Measurements from ENCODE around the gene PPP2R5C.
A peak's percentile ranks its signal among the peaks of the same experiment; 100 is the strongest.
"Not testable (repeated sequence)": the region's sequence is repeated elsewhere in the genome, so short reads cannot be mapped to it uniquely, and the experiment has no call there.

PPP2R5C gene

DNA sequence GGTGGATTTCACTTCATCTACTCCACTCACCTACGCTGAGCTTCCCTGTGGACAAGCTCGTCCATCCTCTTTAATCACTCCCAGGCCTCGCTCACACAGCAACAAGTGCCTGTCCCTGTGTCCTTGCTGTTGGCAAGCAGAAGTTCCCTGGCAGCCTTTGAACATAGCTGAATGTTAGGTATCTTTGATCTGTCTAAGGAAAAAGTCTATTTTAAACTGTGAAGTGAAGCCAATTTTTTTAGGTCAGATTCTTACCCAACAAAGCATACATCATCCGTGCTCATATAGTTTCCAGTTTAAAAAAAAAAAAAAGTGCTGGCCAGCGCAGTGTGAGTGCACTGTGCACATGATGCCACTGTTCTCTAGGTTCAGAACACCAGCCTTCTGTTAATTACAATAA is 36.3 kb downstream of the PPP2R5C start:
- no peak for DNase-seq
- no peak overlapping the region for H4K91ac ChIP-seq (ENCODE audit: low read length)
- no peak overlapping the region for H2BK5ac ChIP-seq (ENCODE audit: low read depth, low read length, poor library complexity, severe bottlenecking)
- H2AK5ac ChIP-seq (ENCODE audit: low read length, severe bottlenecking), result no peak overlapping the region
- no peak overlapping the region for H3K18ac ChIP-seq (ENCODE audit: low read depth in 1 of 2, low read length in 2 of 2)
- H2BK12ac ChIP-seq (ENCODE audit: low read length in 2 of 2), result no peak overlapping the region
- H3K79me1 ChIP-seq (replicated peaks; ENCODE audit: low read length, poor library complexity, severe bottlenecking), result peaks cover 12% of the 10 kb centered on the region
- no peak overlapping the region for H3K27ac ChIP-seq (ENCODE audit: low read length, poor library complexity, severe bottlenecking)
- no peaks in the 10 kb centered on the region for H3K9me3 ChIP-seq (ENCODE audit: control insufficient read depth, low read length)
- no peaks in the 10 kb centered on the region for H3K4me1 ChIP-seq (ENCODE audit: control insufficient read depth, insufficient read depth, low read depth, low read length)
- H3K4ac ChIP-seq (ENCODE audit: low read depth in 1 of 2, low read length in 2 of 2), result no peak overlapping the region
- no peak overlapping the region for H4K8ac ChIP-seq (ENCODE audit: low read length)
- no peak overlapping the region for H3K4me3 ChIP-seq (ENCODE audit: insufficient read depth in 1 of 2, low read depth in 1 of 2, low read length in 2 of 2)
- no peak overlapping the region for H3K4me2 ChIP-seq (ENCODE audit: low read length, poor library complexity, severe bottlenecking)
- no peak overlapping the region for H3K14ac ChIP-seq (ENCODE audit: low read length in 2 of 2)
- H2AFZ ChIP-seq (ENCODE audit: low read depth, low read length), result no peak overlapping the region
- no peak overlapping the region for H3K23ac ChIP-seq (ENCODE audit: low read length in 2 of 2)
- no peaks in the 10 kb centered on the region for H3K27me3 ChIP-seq (ENCODE audit: control insufficient read depth in 1 of 2, insufficient read depth in 1 of 2, low read length in 2 of 2)
- no peak overlapping the region for H2BK15ac ChIP-seq (ENCODE audit: low read depth, poor library complexity, severe bottlenecking)
- no peak overlapping the region for H3K9ac ChIP-seq (ENCODE audit: low read length)
- H3K36me3 ChIP-seq (ENCODE audit: control insufficient read depth in 1 of 2, insufficient read depth in 2 of 2, low read depth in 1 of 2, low read length in 2 of 2), result peaks cover 5 to 13% of the 10 kb centered on the region in 2 experiments
- H2BK120ac ChIP-seq (ENCODE audit: low read depth, low read length), result no peak overlapping the region
- 100% methylated on average over 5 of the region's 5 CpGs for WGBS

DNA sequence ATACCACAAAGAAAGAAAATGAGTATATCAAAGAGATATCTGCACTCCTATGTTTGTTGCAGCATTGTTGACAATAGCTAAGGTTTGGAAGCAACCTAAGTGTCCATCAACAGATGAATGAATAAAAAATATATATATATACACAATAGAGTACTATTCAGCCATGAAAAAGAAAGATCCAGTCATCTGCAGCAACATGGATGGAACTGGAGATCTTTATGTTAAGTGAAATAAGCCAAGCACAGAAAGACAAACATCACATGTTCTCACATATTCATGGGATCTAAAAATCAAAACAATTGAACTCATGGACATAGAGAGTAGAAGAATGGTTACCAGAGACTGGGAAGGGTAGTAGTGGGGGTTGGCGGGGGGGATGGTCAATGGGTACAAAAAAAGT is 42.9 kb downstream of the PPP2R5C start:
- not testable (repeated sequence) for DNase-seq; H2AFZ ChIP-seq (ENCODE audit: low read depth, low read length); H3K4ac ChIP-seq (ENCODE audit: low read depth in 1 of 2, low read length in 2 of 2); H3K4me2 ChIP-seq (ENCODE audit: low read length, poor library complexity, severe bottlenecking); H3K79me1 ChIP-seq (replicated peaks; ENCODE audit: low read length, poor library complexity, severe bottlenecking); H3K18ac ChIP-seq (ENCODE audit: low read depth in 1 of 2, low read length in 2 of 2); H3K4me3 ChIP-seq (ENCODE audit: insufficient read depth in 1 of 2, low read depth in 1 of 2, low read length in 2 of 2); H3K23ac ChIP-seq (ENCODE audit: low read length in 2 of 2); H3K27me3 ChIP-seq (ENCODE audit: control insufficient read depth in 1 of 2, insufficient read depth in 1 of 2, low read length in 2 of 2); H3K36me3 ChIP-seq (ENCODE audit: control insufficient read depth in 1 of 2, insufficient read depth in 2 of 2, low read depth in 1 of 2, low read length in 2 of 2); H2BK15ac ChIP-seq (ENCODE audit: low read depth, poor library complexity, severe bottlenecking); H3K9ac ChIP-seq (ENCODE audit: low read length); H2BK5ac ChIP-seq (ENCODE audit: low read depth, low read length, poor library complexity, severe bottlenecking); H3K14ac ChIP-seq (ENCODE audit: low read length in 2 of 2); H3K4me1 ChIP-seq (ENCODE audit: control insufficient read depth, insufficient read depth, low read depth, low read length); H2AK5ac ChIP-seq (ENCODE audit: low read length, severe bottlenecking); H4K8ac ChIP-seq (ENCODE audit: low read length); H2BK12ac ChIP-seq (ENCODE audit: low read length in 2 of 2); H4K91ac ChIP-seq (ENCODE audit: low read length); H2BK120ac ChIP-seq (ENCODE audit: low read depth, low read length); H3K9me3 ChIP-seq (ENCODE audit: control insufficient read depth, low read length); H3K27ac ChIP-seq (ENCODE audit: low read length, poor library complexity, severe bottlenecking)
- WGBS, result no CpG with 5 or more reads among the region's 1 CpG

DNA sequence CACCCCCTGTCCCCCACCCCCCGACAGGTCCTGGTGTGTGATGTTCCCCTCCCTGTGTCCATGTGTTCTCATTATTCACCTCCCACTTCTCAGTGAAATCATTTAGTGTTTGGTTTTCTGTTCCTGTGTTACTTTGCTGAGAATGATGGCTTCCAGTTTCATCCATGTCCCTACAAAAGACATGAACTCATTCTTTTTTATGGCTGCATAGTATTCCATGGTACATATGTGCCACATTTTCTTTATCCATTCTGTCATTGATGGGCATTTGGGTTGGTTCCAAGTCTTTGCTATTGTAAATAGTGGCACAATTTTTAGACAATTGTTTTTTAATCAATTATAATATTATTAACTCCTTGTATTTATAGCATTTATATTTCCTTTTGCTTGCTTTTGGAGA is 44.7 kb downstream of the PPP2R5C start:
- H3K23ac ChIP-seq (ENCODE audit: low read length in 2 of 2); H2BK15ac ChIP-seq (ENCODE audit: low read depth, poor library complexity, severe bottlenecking); DNase-seq; H3K27ac ChIP-seq (ENCODE audit: low read length, poor library complexity, severe bottlenecking); H2BK12ac ChIP-seq (ENCODE audit: low read length in 2 of 2); H3K36me3 ChIP-seq (ENCODE audit: control insufficient read depth in 1 of 2, insufficient read depth in 2 of 2, low read depth in 1 of 2, low read length in 2 of 2); H2AK5ac ChIP-seq (ENCODE audit: low read length, severe bottlenecking); H2AFZ ChIP-seq (ENCODE audit: low read depth, low read length); H3K4ac ChIP-seq (ENCODE audit: low read depth in 1 of 2, low read length in 2 of 2); H3K18ac ChIP-seq (ENCODE audit: low read depth in 1 of 2, low read length in 2 of 2); H3K27me3 ChIP-seq (ENCODE audit: control insufficient read depth in 1 of 2, insufficient read depth in 1 of 2, low read length in 2 of 2); H4K91ac ChIP-seq (ENCODE audit: low read length); H3K79me1 ChIP-seq (replicated peaks; ENCODE audit: low read length, poor library complexity, severe bottlenecking); H3K14ac ChIP-seq (ENCODE audit: low read length in 2 of 2); H2BK120ac ChIP-seq (ENCODE audit: low read depth, low read length); H3K4me2 ChIP-seq (ENCODE audit: low read length, poor library complexity, severe bottlenecking); H2BK5ac ChIP-seq (ENCODE audit: low read depth, low read length, poor library complexity, severe bottlenecking); H3K4me3 ChIP-seq (ENCODE audit: insufficient read depth in 1 of 2, low read depth in 1 of 2, low read length in 2 of 2); H3K9ac ChIP-seq (ENCODE audit: low read length); H3K9me3 ChIP-seq (ENCODE audit: control insufficient read depth, low read length); H3K4me1 ChIP-seq (ENCODE audit: control insufficient read depth, insufficient read depth, low read depth, low read length); H4K8ac ChIP-seq (ENCODE audit: low read length): not testable (repeated sequence)
- WGBS, result no CpG with 5 or more reads among the region's 1 CpG

DNA sequence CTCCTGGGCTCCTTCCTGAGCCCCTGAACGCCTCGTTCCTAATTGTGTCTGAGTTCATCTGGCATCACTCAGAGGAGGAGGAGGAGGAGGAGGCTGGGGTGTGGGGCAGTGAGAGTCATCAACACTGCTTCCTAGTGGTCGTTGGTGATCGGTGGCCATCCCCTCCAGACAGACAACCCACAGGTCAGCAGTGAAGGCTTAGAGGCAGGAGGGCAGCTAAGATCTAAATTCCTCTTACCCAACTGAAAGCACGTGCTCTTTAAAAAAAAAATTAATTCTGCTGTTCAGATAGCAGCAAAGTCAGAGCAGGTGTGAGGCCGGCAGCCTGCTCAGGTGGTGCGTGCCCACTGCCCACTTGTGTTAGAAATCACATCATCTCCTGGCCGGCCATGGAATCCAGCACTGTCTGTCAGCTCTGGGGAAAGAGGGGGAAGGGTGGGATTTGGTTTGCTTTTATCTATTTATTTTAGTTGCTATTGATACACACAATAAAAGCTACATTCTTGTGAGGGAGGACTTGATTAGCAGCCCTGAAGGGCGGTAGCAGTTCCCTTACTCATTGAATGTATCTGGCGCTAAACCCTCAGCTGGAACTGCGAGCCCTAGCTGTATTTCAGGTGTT is 46.6 kb downstream of the PPP2R5C start:
- Histone ChIP-seq H3K79me1 (replicated peaks; ENCODE audit: low read length, poor library complexity, severe bottlenecking) (peaks cover 7% of the 10 kb centered on the region), H3K4me3 (ENCODE audit: insufficient read depth in 1 of 2, low read depth in 1 of 2, low read length in 2 of 2) (peak overlapping the region in 1 of 2 experiments; percentile 19), H2BK5ac (ENCODE audit: low read depth, low read length, poor library complexity, severe bottlenecking) (no peak overlapping the region), H2BK12ac (ENCODE audit: low read length in 2 of 2) (peak overlapping the region in 1 of 2 experiments; percentile 17), H3K36me3 (ENCODE audit: control insufficient read depth in 1 of 2, insufficient read depth in 2 of 2, low read depth in 1 of 2, low read length in 2 of 2) (no peaks in the 10 kb centered on the region), H3K4me2 (ENCODE audit: low read length, poor library complexity, severe bottlenecking) (no peak overlapping the region), H4K91ac (ENCODE audit: low read length) (no peak overlapping the region), H2BK15ac (ENCODE audit: low read depth, poor library complexity, severe bottlenecking) (no peak overlapping the region), H3K9ac (ENCODE audit: low read length) (peak overlapping the region; percentile 98), H3K27ac (ENCODE audit: low read length, poor library complexity, severe bottlenecking) (no peak overlapping the region), H2BK120ac (ENCODE audit: low read depth, low read length) (no peak overlapping the region), H2AK5ac (ENCODE audit: low read length, severe bottlenecking) (peak overlapping the region; percentile 42), H3K27me3 (ENCODE audit: control insufficient read depth in 1 of 2, insufficient read depth in 1 of 2, low read length in 2 of 2) (no peaks in the 10 kb centered on the region), H3K4me1 (ENCODE audit: control insufficient read depth, insufficient read depth, low read depth, low read length) (peaks cover 9% of the 10 kb centered on the region), H3K4ac (ENCODE audit: low read depth in 1 of 2, low read length in 2 of 2) (no peak overlapping the region), H3K18ac (ENCODE audit: low read depth in 1 of 2, low read length in 2 of 2) (no peak overlapping the region), H3K14ac (ENCODE audit: low read length in 2 of 2) (no peak overlapping the region), H4K8ac (ENCODE audit: low read length) (no peak overlapping the region), H3K23ac (ENCODE audit: low read length in 2 of 2) (no peak overlapping the region), H2AFZ (ENCODE audit: low read depth, low read length) (no peak overlapping the region), H3K9me3 (ENCODE audit: control insufficient read depth, low read length) (no peaks in the 10 kb centered on the region)
- no peak for DNase-seq
- 52% methylated on average over 10 of the region's 11 CpGs for WGBS

All from mesenchymal stem cell (in vitro differentiated cells and primary cell).